Measurements from ENCODE around the gene MST1. TPM values are rescaled to one million over a fixed set of nuclear protein-coding genes. Genes with fewer than 3 reads are reported as not detected.

MST1 gene
- total and polyA plus RNA-seq, 9 of the 15 experiments (the other 6 are each of a cell fraction or from before 2014, with no cell fraction given) = 0.08 to 1.8 (median 0.40) TPM

GRCh38 chr3:49667701-49668413 lies 21.4 kb downstream of the MST1 start:
- no peaks in the 10 kb centered on the region for H3K27me3 ChIP-seq (ENCODE audit: control insufficient read depth in 2 of 2, insufficient read depth in 2 of 2, low read length in 2 of 2)
- intact Hi-C loops (cut with micrococcal nuclease) = no loop called here
- BruUV-seq (replicated peaks) = no TSS peak
- H3K27ac ChIP-seq (ENCODE audit: extremely low read depth, low read depth, low read length) = no peak overlapping the region
- no peaks in the 10 kb centered on the region for H3K9me3 ChIP-seq (replicated peaks; ENCODE audit: control insufficient read depth, insufficient read depth, low read depth, low read length)
- H3K9me1 ChIP-seq (ENCODE audit: control insufficient read depth, insufficient read depth, low read length) = no peaks in the 10 kb centered on the region
- in situ Hi-C loops (cut with MboI) = loop anchor here (10.0 kb wide), 1 partner anchor 103 kb away; no protein-coding TSS in a partner anchor
- no peak overlapping the region for H3K4me2 ChIP-seq (ENCODE audit: insufficient read depth, low read length)
- FAIRE-seq (no peak), ATAC-seq (no peak), DNase-seq (ENCODE audit: extremely low read depth in 1 of 4, low spot score in 3 of 4) (no peak)
- H3K4me1 ChIP-seq (replicated peaks in 1 of 2; ENCODE audit: control insufficient read depth in 2 of 2, insufficient read depth in 2 of 2, low read length in 2 of 2) = peaks cover 7% of the 10 kb centered on the region in 2 experiments; a peak in 3 of 5 replicates
- 36% methylated on average over 15 of the region's 25 CpGs for WGBS (ENCODE audit: insufficient coverage, low coverage, missing lambda C conversion rate)
- no peak overlapping the region for H3K9ac ChIP-seq (ENCODE audit: insufficient read depth in 1 of 2, low read depth in 2 of 2, low read length in 2 of 2)
- H2AFZ ChIP-seq (ENCODE audit: low read depth, low read length) = no peak overlapping the region
- TF ChIP-seq TSHZ1 (CRISPR knock-in tag; IDR thresholded peaks at IDR 0.05) = no peak
- peak; percentile 56; the same call in 1 of the 2 replicates for TF ChIP-seq POLR2G (IDR thresholded peaks at IDR 0.05; ENCODE audit: low read depth, low read length)
- CTCF ChIA-PET (ENCODE audit: low intra/inter-chr PET ratio) = no interaction called here
- POLR2A ChIA-PET = interaction anchor here (1.3 kb wide), 1 partner anchor 31 kb away, joined by 3 read pairs; no protein-coding TSS in a partner anchor
- no peak overlapping the region for H3K4me3 ChIP-seq
- H3K36me3 ChIP-seq (ENCODE audit: control insufficient read depth, insufficient read depth, low read length) = no peaks in the 10 kb centered on the region
- H3K79me2 ChIP-seq (ENCODE audit: control insufficient read depth, insufficient read depth, low read length) = no peaks in the 10 kb centered on the region
- no peaks in the 10 kb centered on the region; the same call in 1 of the 2 replicates for H4K20me1 ChIP-seq (replicated peaks; ENCODE audit: control insufficient read depth, insufficient read depth, low read length)
